NB4 (cell line): ENCODE data around the gene CASKIN1.

Source experiments
- DNase-seq: peaks from one replicate; pipeline ENCODE4 v3.0.0; 2010; ENCODE audit warnings: low read depth
- H3K4me3 ChIP-seq: one replicate; pipeline ENCODE4 v1.5.1; 2011; ENCODE audit warnings: mild to moderate bottlenecking, low read depth, low read length, moderate library complexity
- CTCF ChIP-seq: IDR thresholded peaks from one replicate; pipeline ENCODE4 v1.5.1; 2012; ENCODE audit warnings: low read depth, low read length
- MYC ChIP-seq: IDR thresholded peaks from 2 replicates; pipeline ENCODE4 v1.6.1; 2011; ENCODE audit warnings: low read depth, low read length
- POLR2A ChIP-seq: IDR thresholded peaks from 2 replicates; pipeline ENCODE4 v1.6.1; 2011; ENCODE audit warnings: mild to moderate bottlenecking; ENCODE audit not compliant: insufficient read length; ENCODE audit errors: extremely low read depth
- TF ChIP-seq, protein P1 (sequence below): IDR thresholded peaks from 2 replicates; pipeline ENCODE4 v1.6.1; 2011; ENCODE audit warnings: low read depth, low read length

Gene CASKIN1

GRCh38 chr16:2197765-2198164, 1.4 kb upstream of the CASKIN1 start:
- no peak overlapping the region for H3K4me3 ChIP-seq
- DNase-seq = no peak
- TF ChIP-seq, protein P1, sequence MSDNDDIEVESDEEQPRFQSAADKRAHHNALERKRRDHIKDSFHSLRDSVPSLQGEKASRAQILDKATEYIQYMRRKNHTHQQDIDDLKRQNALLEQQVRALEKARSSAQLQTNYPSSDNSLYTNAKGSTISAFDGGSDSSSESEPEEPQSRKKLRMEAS = no peak
- TF ChIP-seq MYC = no peak

DNA sequence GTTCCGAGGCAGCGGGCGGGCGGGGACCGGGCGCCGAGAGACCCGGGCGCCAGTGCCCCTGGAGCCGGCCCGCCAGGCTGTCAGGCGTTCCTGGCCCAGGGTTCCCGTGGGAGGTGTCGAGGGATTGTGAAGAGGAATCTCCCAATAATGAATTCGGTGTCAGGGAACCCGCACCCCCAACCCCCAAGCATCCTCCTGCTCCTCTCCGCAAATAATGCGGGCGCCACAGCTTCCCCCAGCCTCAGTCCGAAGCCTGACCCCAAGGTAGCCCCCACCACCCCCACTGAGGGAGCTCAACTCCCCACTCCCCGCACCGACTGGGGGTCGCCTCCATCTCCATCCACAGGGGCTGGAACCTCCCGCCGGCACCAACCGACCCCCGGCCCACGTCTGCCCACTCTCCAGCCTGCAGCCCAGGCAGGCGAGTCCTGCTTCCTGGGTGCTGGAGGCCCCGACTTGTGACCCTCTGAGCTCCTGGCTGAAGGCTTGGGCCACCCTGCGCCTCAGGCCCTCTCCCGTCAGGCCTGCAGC, 641 bp upstream of the CASKIN1 start:
- TF ChIP-seq, protein P1 = no peak
- TF ChIP-seq MYC (no peak), CTCF (no peak), POLR2A (no peak)
- no peak overlapping the region for H3K4me3 ChIP-seq
- DNase-seq = no peak

DNA sequence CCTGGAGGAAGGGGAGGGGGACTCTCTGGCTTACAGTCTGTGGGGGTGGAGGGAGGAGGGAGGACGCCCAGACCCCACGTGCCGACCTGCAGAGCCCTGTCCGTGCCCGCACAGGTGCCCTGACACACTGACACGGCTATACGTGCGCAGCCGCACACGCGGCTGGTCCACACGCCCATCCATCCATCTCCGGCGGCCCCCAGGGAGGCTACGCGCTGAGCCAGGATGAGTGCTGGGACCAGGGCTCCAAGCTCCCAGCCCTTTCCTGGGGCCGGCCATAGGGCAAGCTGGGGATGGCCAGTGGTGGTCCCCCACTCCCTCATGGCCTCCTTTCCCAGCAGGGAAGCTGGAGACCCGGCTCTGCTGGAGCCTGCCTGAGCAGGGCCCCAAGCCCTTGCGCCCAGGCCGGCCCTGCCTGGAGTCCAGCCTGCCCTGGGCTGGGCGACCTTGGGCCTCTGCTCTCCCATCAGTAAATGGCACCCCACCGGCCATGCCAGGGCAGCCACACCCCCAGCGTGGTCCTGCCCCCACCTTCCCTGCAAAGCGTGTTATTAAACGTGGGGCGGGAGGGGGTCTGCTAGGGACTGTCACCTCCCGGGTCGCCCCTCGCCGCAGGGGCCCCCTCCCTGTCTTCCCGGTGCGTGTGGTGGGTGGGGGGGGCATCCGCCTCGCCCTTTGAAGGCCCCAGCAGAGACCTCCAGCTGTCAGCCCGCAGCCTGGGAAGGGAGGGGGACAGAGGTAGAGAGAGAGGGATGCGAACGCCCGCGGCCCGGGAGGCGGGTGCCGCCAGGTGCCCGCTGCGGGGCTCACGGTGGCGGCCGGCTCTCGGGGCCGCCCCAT, 863 bp downstream of the CASKIN1 start:
- H3K4me3 ChIP-seq = no peak overlapping the region
- TF ChIP-seq, protein P1 = no peak
- DNase-seq = no peak

GRCh38 chr16:2194852-2195321, 1.5 kb downstream of the CASKIN1 start:
- DNase-seq = peak; percentile 74
- no peak overlapping the region for H3K4me3 ChIP-seq
- TF ChIP-seq CTCF (peak; percentile 45), MYC (no peak), POLR2A (no peak)
- TF ChIP-seq, protein P1 = no peak

GRCh38 chr16:2194166-2194834, 2.1 kb downstream of the CASKIN1 start:
- TF ChIP-seq, protein P1 = no peak
- TF ChIP-seq POLR2A (no peak), CTCF (no peak), MYC (no peak)
- no peak overlapping the region for H3K4me3 ChIP-seq
- DNase-seq = peak; percentile 34

DNA sequence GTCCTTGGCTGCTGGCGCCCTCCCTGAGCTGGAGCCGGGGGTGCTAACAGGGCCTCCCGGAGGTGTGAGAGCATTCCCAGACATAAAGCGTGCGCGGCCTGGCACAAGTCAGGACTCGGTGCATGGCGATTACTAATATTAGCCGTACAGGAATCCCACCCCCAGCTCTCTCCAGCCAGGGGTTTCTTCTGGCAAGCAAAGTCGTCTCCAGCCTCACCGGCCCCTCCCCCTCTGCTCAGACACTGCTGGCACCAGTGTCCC, 5.0 kb downstream of the CASKIN1 start:
- TF ChIP-seq MYC (no peak), POLR2A (no peak)
- TF ChIP-seq, protein P1 = no peak
- DNase-seq = no peak
- H3K4me3 ChIP-seq = no peak overlapping the region
